Neural cell (in vitro differentiated cells): ENCODE data around the gene GCK.

ENCODE experiments used
- EP300 ChIP-seq: fragments of 450-650 bp; conservative IDR thresholded peaks from 2 replicates; pipeline ENCODE4 v1.6.1; 2014; ENCODE audit warnings: antibody characterized with exemption, mild to moderate bottlenecking, moderate library complexity; ENCODE audit not compliant: poor library complexity, severe bottlenecking
- EZH2 ChIP-seq: fragments of 200-600, 300-800 bp; shearing (Covaris generic), sonication (generic); IDR thresholded peaks from 2 replicates; pipeline ENCODE4 v1.6.1; 2014; ENCODE audit warnings: antibody characterized with exemption, low read length, borderline replicate concordance, mild to moderate bottlenecking; ENCODE audit not compliant: insufficient read depth, poor library complexity, severe bottlenecking
- POLR2AphosphoS5 ChIP-seq: IDR thresholded peaks from 2 replicates; pipeline ENCODE4 v1.6.1; 2012
- TAF1 ChIP-seq: IDR thresholded peaks from 2 replicates; pipeline ENCODE4 v1.6.1; 2012; ENCODE audit warnings: low read depth
- TF ChIP-seq, protein P1 (sequence below): fragments of 450-650 bp; IDR thresholded peaks from 2 replicates; pipeline ENCODE4 v1.5.1; 2014; ENCODE audit warnings: antibody characterized with exemption, mild to moderate bottlenecking, moderate library complexity; ENCODE audit not compliant: poor library complexity, severe bottlenecking
- TF ChIP-seq, protein P2 (sequence below): IDR thresholded peaks from 2 replicates; pipeline ENCODE4 v1.6.1; 2012; ENCODE audit warnings: borderline replicate concordance

DNA sequence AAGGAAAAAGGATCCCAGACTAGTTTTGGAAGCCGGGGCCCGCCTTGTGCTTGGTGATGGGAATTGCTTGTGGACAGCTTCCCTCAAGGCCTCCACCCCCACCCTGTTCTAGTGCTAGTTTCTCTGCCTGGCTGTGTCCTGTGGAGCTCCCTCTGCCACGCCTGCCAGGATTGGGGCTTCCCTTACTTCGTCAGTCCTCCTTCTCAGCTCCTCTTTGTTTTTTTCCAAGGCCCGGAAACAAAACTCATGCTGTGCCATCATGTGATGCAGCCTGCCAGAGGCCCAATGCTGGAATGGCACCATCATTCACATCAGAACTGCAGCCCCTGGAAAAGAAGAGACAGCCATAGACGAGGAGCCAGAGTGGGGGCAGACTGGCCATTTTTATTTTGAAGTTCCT lies 22.8 kb upstream of the GCK start:
- TF ChIP-seq, protein P1, sequence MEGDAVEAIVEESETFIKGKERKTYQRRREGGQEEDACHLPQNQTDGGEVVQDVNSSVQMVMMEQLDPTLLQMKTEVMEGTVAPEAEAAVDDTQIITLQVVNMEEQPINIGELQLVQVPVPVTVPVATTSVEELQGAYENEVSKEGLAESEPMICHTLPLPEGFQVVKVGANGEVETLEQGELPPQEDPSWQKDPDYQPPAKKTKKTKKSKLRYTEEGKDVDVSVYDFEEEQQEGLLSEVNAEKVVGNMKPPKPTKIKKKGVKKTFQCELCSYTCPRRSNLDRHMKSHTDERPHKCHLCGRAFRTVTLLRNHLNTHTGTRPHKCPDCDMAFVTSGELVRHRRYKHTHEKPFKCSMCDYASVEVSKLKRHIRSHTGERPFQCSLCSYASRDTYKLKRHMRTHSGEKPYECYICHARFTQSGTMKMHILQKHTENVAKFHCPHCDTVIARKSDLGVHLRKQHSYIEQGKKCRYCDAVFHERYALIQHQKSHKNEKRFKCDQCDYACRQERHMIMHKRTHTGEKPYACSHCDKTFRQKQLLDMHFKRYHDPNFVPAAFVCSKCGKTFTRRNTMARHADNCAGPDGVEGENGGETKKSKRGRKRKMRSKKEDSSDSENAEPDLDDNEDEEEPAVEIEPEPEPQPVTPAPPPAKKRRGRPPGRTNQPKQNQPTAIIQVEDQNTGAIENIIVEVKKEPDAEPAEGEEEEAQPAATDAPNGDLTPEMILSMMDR, result no peak
- TF ChIP-seq, protein P2, sequence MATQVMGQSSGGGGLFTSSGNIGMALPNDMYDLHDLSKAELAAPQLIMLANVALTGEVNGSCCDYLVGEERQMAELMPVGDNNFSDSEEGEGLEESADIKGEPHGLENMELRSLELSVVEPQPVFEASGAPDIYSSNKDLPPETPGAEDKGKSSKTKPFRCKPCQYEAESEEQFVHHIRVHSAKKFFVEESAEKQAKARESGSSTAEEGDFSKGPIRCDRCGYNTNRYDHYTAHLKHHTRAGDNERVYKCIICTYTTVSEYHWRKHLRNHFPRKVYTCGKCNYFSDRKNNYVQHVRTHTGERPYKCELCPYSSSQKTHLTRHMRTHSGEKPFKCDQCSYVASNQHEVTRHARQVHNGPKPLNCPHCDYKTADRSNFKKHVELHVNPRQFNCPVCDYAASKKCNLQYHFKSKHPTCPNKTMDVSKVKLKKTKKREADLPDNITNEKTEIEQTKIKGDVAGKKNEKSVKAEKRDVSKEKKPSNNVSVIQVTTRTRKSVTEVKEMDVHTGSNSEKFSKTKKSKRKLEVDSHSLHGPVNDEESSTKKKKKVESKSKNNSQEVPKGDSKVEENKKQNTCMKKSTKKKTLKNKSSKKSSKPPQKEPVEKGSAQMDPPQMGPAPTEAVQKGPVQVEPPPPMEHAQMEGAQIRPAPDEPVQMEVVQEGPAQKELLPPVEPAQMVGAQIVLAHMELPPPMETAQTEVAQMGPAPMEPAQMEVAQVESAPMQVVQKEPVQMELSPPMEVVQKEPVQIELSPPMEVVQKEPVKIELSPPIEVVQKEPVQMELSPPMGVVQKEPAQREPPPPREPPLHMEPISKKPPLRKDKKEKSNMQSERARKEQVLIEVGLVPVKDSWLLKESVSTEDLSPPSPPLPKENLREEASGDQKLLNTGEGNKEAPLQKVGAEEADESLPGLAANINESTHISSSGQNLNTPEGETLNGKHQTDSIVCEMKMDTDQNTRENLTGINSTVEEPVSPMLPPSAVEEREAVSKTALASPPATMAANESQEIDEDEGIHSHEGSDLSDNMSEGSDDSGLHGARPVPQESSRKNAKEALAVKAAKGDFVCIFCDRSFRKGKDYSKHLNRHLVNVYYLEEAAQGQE, result no peak
- no peak for TF ChIP-seq EZH2
- TF ChIP-seq EP300, result no peak
- TF ChIP-seq POLR2AphosphoS5, result no peak
- TF ChIP-seq TAF1, result no peak
